Gastrocnemius medialis (tissue), 4 donors: ENCODE results near the gene GRPEL1.

ENCODE experiments used
- POLR2A ChIP-seq, 2 donors: fragments of 450-650 bp; IDR thresholded peaks; one replicate each; pipeline ENCODE4 v1.6.1; 2017; ENCODE audit warnings: antibody characterized with exemption in 2 of 2, mild to moderate bottlenecking in 2 of 2, moderate library complexity in 2 of 2
- TF ChIP-seq, protein P1 (sequence below), 5 experiments: fragments of 450-650 bp in 3 of 5; fragments of 200-600 bp in 2 of 5; sonication (generic) in 2 of 5; IDR thresholded peaks in 4 of 5; conservative IDR thresholded peaks in 1 of 5; 1 replicate in 4 of 5; 2 replicates in 1 of 5; pipeline ENCODE4 v1.5.1; 2016 to 2019; ENCODE audit warnings: antibody characterized with exemption in 5 of 5, mild to moderate bottlenecking in 3 of 5, moderate library complexity in 3 of 5

DNA sequence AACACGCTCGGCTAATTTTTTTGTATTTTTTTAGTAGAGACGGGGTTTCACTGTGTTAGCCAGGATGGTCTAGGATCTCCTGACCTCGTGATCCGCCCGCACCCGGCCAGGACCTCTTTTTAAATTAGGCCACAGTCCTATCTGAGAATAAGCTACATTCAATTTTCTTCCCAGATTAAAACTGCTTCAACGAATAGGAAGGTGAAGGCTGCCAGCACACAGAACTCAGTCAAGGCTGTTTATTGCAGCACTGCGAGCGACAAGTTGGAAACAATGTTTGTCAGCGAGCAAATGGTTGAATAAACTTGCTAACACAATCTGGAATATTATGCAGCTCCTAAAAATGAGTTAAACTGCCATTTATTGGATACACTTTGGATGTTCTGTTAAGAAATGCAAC lies 1.9 kb downstream of the GRPEL1 start:
- TF ChIP-seq, protein P1, sequence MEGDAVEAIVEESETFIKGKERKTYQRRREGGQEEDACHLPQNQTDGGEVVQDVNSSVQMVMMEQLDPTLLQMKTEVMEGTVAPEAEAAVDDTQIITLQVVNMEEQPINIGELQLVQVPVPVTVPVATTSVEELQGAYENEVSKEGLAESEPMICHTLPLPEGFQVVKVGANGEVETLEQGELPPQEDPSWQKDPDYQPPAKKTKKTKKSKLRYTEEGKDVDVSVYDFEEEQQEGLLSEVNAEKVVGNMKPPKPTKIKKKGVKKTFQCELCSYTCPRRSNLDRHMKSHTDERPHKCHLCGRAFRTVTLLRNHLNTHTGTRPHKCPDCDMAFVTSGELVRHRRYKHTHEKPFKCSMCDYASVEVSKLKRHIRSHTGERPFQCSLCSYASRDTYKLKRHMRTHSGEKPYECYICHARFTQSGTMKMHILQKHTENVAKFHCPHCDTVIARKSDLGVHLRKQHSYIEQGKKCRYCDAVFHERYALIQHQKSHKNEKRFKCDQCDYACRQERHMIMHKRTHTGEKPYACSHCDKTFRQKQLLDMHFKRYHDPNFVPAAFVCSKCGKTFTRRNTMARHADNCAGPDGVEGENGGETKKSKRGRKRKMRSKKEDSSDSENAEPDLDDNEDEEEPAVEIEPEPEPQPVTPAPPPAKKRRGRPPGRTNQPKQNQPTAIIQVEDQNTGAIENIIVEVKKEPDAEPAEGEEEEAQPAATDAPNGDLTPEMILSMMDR (IDR thresholded peaks at IDR 0.05 in 4 of 5, conservative IDR thresholded peaks at IDR 0.05 in 1 of 5), result no peak
- TF ChIP-seq POLR2A (IDR thresholded peaks at IDR 0.05), result no peak
